NT2/D1 (cell line): ENCODE results near the gene ERLIN1.

Source experiments
- SUZ12 ChIP-seq: IDR thresholded peaks from 2 replicates; pipeline ENCODE4 v1.6.1; 2011; ENCODE audit not compliant: insufficient read length, insufficient read depth; ENCODE audit errors: extremely low read depth
- YY1 ChIP-seq: IDR thresholded peaks from 2 replicates; pipeline ENCODE4 v1.6.1; 2011; ENCODE audit not compliant: insufficient read length, insufficient read depth

- TF ChIP-seq YY1: no peak
- TF ChIP-seq SUZ12: no peak
Observed at GRCh38 chr10:100120550-100120949, 65.3 kb downstream of the ERLIN1 start.
